ENCODE data around the gene MPO. TPM values are rescaled to one million over a fixed set of nuclear protein-coding genes. Genes with fewer than 3 reads are reported as not detected.
A peak's percentile ranks its signal among the peaks of the same experiment; 100 is the strongest.

The MPO gene
- total and polyA plus RNA-seq, 2 experiments from 2014 or later, result 0.13 TPM; not detected in 1

DNA sequence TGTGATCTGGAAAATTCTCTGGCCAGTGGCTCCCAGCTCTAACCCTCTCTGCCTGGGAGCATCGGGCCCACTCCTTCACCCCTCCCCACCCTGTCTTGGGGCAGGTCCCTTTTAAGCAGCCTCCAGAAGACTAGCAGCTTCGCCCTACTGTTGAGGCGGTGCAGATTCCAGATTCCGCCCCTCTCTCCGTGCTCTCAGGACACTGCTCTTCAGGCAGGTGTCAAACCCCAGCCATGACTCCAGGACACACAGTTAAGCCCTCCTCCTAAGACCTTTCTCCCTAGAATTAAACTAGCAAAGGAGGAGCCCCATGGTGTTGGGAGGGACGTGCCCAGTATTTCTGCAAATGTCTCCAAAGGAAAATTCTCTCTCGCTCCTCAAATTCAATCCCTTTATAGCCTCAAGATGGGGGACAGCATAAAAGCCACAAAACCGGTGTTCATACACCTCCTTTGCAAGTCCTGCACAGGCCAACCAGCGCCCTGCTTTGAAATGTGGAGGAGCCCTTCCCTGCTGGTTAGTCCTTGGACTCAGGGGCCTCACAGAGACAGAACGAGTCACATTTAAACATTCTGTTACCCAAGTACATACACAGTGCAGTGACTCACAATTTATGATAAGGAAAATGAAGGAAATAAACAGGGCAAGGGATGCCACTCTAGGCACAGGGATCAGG is 35.2 kb downstream of the MPO start:
- peaks cover 17% of the 10 kb centered on the region for H3K4me1 ChIP-seq (ENCODE audit: insufficient read depth)
- no peaks in the 10 kb centered on the region for H3K9me3 ChIP-seq (ENCODE audit: low read depth)
- no peaks in the 10 kb centered on the region for H3K9me2 ChIP-seq (replicated peaks; ENCODE audit: insufficient read depth)
- H4K20me1 ChIP-seq (ENCODE audit: insufficient read depth, poor library complexity, severe bottlenecking), result no peaks in the 10 kb centered on the region
- H3K27ac ChIP-seq, result peak overlapping the region; percentile 15
- H3K27me3 ChIP-seq, result peaks cover 42% of the 10 kb centered on the region
- no peak overlapping the region for H2AFZ ChIP-seq
- WGBS (ENCODE audit: low lambda C conversion rate, missing lambda C conversion rate), result 79% methylated on average over 9 of the region's 10 CpGs
- TF ChIP-seq EZH2phosphoT487 (IDR thresholded peaks at IDR 0.05; ENCODE audit: low read depth, severe bottlenecking, unreplicated experiment) (no peak), EZH2 (IDR thresholded peaks at IDR 0.05; ENCODE audit: borderline replicate concordance) (no peak)
- TF ChIP-seq, protein P1, sequence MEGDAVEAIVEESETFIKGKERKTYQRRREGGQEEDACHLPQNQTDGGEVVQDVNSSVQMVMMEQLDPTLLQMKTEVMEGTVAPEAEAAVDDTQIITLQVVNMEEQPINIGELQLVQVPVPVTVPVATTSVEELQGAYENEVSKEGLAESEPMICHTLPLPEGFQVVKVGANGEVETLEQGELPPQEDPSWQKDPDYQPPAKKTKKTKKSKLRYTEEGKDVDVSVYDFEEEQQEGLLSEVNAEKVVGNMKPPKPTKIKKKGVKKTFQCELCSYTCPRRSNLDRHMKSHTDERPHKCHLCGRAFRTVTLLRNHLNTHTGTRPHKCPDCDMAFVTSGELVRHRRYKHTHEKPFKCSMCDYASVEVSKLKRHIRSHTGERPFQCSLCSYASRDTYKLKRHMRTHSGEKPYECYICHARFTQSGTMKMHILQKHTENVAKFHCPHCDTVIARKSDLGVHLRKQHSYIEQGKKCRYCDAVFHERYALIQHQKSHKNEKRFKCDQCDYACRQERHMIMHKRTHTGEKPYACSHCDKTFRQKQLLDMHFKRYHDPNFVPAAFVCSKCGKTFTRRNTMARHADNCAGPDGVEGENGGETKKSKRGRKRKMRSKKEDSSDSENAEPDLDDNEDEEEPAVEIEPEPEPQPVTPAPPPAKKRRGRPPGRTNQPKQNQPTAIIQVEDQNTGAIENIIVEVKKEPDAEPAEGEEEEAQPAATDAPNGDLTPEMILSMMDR (IDR thresholded peaks at IDR 0.05; ENCODE audit: poor library complexity), result no peak
- H3K4me2 ChIP-seq, result peak overlapping the region; percentile 27
- DNase-seq (ENCODE audit: low spot score), result peak; percentile 61
- H3K4me3 ChIP-seq, result no peak overlapping the region
- H3K79me2 ChIP-seq, result no peaks in the 10 kb centered on the region
- no peaks in the 10 kb centered on the region for H3K36me3 ChIP-seq (replicated peaks; ENCODE audit: insufficient read depth, low read depth)

DNA sequence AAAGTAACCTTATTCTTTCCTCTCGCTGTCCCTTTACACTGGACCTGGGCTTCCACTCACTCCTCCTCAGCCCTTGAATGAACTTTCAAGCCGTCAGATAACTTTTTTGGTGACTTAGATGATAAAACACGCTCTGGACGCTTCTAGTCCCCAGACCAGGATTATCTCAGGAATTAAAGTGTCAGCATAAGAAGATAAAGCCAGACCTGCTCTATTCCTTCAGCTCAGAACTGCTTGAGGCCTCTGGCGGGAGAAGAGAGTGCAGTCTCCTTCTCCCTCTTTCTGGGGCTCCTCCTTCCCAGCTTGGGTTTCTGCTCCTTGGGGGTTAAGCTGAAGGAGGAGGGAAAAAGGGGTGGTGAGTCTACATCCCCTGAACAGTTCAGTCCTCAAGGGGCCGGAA is 35.8 kb downstream of the MPO start:
- no peak overlapping the region for H2AFZ ChIP-seq
- WGBS (ENCODE audit: low lambda C conversion rate, missing lambda C conversion rate), result 27% methylated on average over 6 of the region's 6 CpGs
- H3K4me2 ChIP-seq, result peak overlapping the region; percentile 27
- no peaks in the 10 kb centered on the region for H4K20me1 ChIP-seq (ENCODE audit: insufficient read depth, poor library complexity, severe bottlenecking)
- H3K4me1 ChIP-seq (ENCODE audit: insufficient read depth), result peaks cover 17% of the 10 kb centered on the region
- H3K27ac ChIP-seq, result no peak overlapping the region
- peaks cover 39% of the 10 kb centered on the region for H3K27me3 ChIP-seq
- no peak overlapping the region for H3K4me3 ChIP-seq
- H3K79me2 ChIP-seq, result no peaks in the 10 kb centered on the region
- no peaks in the 10 kb centered on the region for H3K9me2 ChIP-seq (replicated peaks; ENCODE audit: insufficient read depth)
- DNase-seq (ENCODE audit: low spot score), result no peak
- no peaks in the 10 kb centered on the region for H3K9me3 ChIP-seq (ENCODE audit: low read depth)
- no peak for TF ChIP-seq EZH2 (IDR thresholded peaks at IDR 0.05; ENCODE audit: borderline replicate concordance)
- no peak for TF ChIP-seq EZH2phosphoT487 (IDR thresholded peaks at IDR 0.05; ENCODE audit: low read depth, severe bottlenecking, unreplicated experiment)
- TF ChIP-seq, protein P1 (IDR thresholded peaks at IDR 0.05; ENCODE audit: poor library complexity), result no peak
- H3K36me3 ChIP-seq (replicated peaks; ENCODE audit: insufficient read depth, low read depth), result no peaks in the 10 kb centered on the region

DNA sequence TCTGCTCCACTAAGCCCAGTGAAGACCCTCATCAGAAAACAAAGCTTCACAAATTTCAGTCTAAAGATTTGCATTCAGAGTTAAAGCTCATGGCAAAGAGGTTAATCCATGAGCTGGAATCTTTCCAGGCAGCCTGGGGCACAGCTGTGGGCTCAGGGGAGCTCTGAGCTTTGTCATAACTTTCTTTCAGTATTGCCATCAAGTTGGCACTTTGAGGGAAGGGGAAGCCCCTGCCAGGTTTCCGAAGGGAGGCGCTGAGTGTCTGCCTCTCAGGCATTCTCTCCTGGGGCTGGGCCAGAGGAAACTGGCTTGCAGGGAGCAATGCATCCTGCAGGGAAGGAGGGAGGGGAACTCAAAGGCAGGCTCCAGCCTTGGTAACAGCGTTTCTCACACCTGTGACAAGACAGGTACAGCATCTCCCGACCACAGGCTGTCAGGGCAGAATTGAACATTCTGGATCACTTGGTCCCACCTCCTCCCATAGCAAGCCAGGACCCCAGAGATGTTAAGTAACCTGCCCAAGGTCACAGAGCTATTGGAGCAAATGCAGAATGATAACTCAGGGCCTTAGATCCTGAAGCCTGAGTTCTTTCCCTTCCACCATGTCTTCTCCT is 38.5 kb downstream of the MPO start:
- Histone ChIP-seq H3K27ac (no peak overlapping the region), H4K20me1 (ENCODE audit: insufficient read depth, poor library complexity, severe bottlenecking) (no peaks in the 10 kb centered on the region), H3K9me3 (ENCODE audit: low read depth) (no peaks in the 10 kb centered on the region), H2AFZ (no peak overlapping the region), H3K36me3 (replicated peaks; ENCODE audit: insufficient read depth, low read depth) (no peaks in the 10 kb centered on the region), H3K79me2 (no peaks in the 10 kb centered on the region), H3K4me1 (ENCODE audit: insufficient read depth) (peaks cover 11% of the 10 kb centered on the region), H3K4me2 (no peak overlapping the region), H3K4me3 (no peak overlapping the region), H3K27me3 (peaks cover 27% of the 10 kb centered on the region), H3K9me2 (replicated peaks; ENCODE audit: insufficient read depth) (no peaks in the 10 kb centered on the region)
- no peak for DNase-seq (ENCODE audit: low spot score)
- TF ChIP-seq, protein P1 (IDR thresholded peaks at IDR 0.05; ENCODE audit: poor library complexity), result no peak
- TF ChIP-seq EZH2 (IDR thresholded peaks at IDR 0.05; ENCODE audit: borderline replicate concordance) (no peak), EZH2phosphoT487 (IDR thresholded peaks at IDR 0.05; ENCODE audit: low read depth, severe bottlenecking, unreplicated experiment) (no peak)
- WGBS (ENCODE audit: low lambda C conversion rate, missing lambda C conversion rate), result 35% methylated on average over 4 of the region's 4 CpGs

Data from hepatocyte (in vitro differentiated cells).